Measurements from ENCODE around the gene NFAT5. TPM values are rescaled to one million over a fixed set of nuclear protein-coding genes. Genes with fewer than 3 reads are reported as not detected.

NFAT5 gene
- total RNA-seq, 1 experiment from 2014 or later: 21.0 TPM

DNA sequence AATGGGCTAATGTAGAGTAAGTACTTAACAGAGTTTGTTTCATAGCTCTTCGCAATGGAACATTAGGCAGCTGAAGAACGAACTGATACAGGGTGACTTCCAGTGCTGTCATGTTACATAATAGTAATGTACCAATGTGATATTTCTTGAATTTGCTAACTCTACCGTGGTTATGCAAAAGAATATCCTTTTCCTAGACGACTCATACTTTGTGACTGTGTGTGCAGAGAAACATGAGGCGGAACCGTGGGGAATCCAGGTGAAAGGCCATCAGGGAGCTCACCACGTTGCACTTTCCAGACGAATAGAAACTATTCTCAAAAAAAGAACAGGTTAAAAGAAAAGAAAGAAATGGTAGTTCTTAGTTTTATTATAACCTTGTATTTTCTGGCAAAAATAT, 175.8 kb downstream of the NFAT5 start:
- no peak overlapping the region for H4K91ac ChIP-seq (ENCODE audit: insufficient read length, low read depth, low read length)
- DNase-seq: no peak
- Mint-ChIP-seq H3K9me3 (no peaks in the 10 kb centered on the region), H3K4me3 (no peak overlapping the region; a peak in 1 of 5 replicates), H3K4me1 (no peaks in the 10 kb centered on the region), H3K36me3 (ENCODE audit: insufficient read depth in 1 of 3, low read depth in 3 of 3) (peaks cover 45 to 72% (median 61%) of the 10 kb centered on the region in 3 experiments; a peak in 6 of 7 replicates), H3K27me3 (ENCODE audit: low read depth) (peaks cover 1% of the 10 kb centered on the region; the same call in 1 of the 2 replicates), H3K27ac (no peak overlapping the region)
- no peak overlapping the region for H2BK5ac ChIP-seq (ENCODE audit: insufficient read length, low read length)
- no peak overlapping the region for H2AK5ac ChIP-seq (ENCODE audit: insufficient read length, low read length)
- H2BK12ac ChIP-seq (ENCODE audit: insufficient read length, low read depth, low read length): no peak overlapping the region
- H3K18ac ChIP-seq (ENCODE audit: insufficient read length, low read depth, low read length): no peak overlapping the region
- no peaks in the 10 kb centered on the region for H3K79me2 ChIP-seq (ENCODE audit: insufficient read depth, low read length)
- H3K9ac ChIP-seq (ENCODE audit: extremely low read depth, insufficient read length, low read length): no peak overlapping the region
- no peak overlapping the region for H3K4me2 ChIP-seq (ENCODE audit: insufficient read depth, insufficient read length, low read length)
- H2BK15ac ChIP-seq (ENCODE audit: low read depth, low read length): no peak overlapping the region
- no peak overlapping the region for H3K56ac ChIP-seq (ENCODE audit: insufficient read length, low read depth, low read length)
- no peak overlapping the region for H2BK20ac ChIP-seq (ENCODE audit: low read depth, low read length, poor library complexity, severe bottlenecking)
- no peak overlapping the region for H4K5ac ChIP-seq (ENCODE audit: insufficient read length, low read depth, low read length)
- H3K9me3 ChIP-seq (ENCODE audit: control insufficient read depth, low read depth, low read length): no peaks in the 10 kb centered on the region
- no peak overlapping the region for H3K27ac ChIP-seq (ENCODE audit: insufficient read length, low read depth, low read length)
- no peak overlapping the region for H3K4ac ChIP-seq (ENCODE audit: low read depth, low read length)
- H4K20me1 ChIP-seq (ENCODE audit: control insufficient read depth, insufficient read depth, insufficient read length): no peaks in the 10 kb centered on the region
- no peaks in the 10 kb centered on the region for H3K4me1 ChIP-seq (ENCODE audit: insufficient read depth, low read length)
- no peaks in the 10 kb centered on the region for H3K27me3 ChIP-seq (ENCODE audit: insufficient read depth, low read length)
- no peak overlapping the region for H2BK120ac ChIP-seq (ENCODE audit: low read depth, low read length, poor library complexity, severe bottlenecking)
- TF ChIP-seq, protein P1, sequence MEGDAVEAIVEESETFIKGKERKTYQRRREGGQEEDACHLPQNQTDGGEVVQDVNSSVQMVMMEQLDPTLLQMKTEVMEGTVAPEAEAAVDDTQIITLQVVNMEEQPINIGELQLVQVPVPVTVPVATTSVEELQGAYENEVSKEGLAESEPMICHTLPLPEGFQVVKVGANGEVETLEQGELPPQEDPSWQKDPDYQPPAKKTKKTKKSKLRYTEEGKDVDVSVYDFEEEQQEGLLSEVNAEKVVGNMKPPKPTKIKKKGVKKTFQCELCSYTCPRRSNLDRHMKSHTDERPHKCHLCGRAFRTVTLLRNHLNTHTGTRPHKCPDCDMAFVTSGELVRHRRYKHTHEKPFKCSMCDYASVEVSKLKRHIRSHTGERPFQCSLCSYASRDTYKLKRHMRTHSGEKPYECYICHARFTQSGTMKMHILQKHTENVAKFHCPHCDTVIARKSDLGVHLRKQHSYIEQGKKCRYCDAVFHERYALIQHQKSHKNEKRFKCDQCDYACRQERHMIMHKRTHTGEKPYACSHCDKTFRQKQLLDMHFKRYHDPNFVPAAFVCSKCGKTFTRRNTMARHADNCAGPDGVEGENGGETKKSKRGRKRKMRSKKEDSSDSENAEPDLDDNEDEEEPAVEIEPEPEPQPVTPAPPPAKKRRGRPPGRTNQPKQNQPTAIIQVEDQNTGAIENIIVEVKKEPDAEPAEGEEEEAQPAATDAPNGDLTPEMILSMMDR (conservative IDR thresholded peaks at IDR 0.05): no peak
- no CpG with 5 or more reads among the region's 8 CpGs for WGBS (ENCODE audit: extremely low coverage, insufficient read length, low lambda C conversion rate)
- H3K23ac ChIP-seq (ENCODE audit: insufficient read length, low read depth, low read length): no peak overlapping the region
- no peaks in the 10 kb centered on the region for H3K23me2 ChIP-seq (ENCODE audit: insufficient read length, low read depth, low read length, poor library complexity, severe bottlenecking)
- no peak overlapping the region for H2AFZ ChIP-seq (ENCODE audit: low read length)
- no peak overlapping the region for H3T11ph ChIP-seq (ENCODE audit: low read length)
- no peaks in the 10 kb centered on the region for H3K79me1 ChIP-seq (ENCODE audit: insufficient read depth, low read depth, low read length, poor library complexity, severe bottlenecking)
- H4K8ac ChIP-seq (replicated peaks; ENCODE audit: insufficient read length, low read depth, low read length): no peak overlapping the region
- no peak overlapping the region for H3K14ac ChIP-seq (ENCODE audit: insufficient read depth, low read length)

Data from H9 (cell line).